Daoy (cell line): ENCODE results near the gene POLR3E. TPM values are rescaled to one million over a fixed set of nuclear protein-coding genes. Genes with fewer than 3 reads are reported as not detected.

ENCODE experiments used
- total RNA-seq: library from RNA; depleted of rRNA; stranded (reverse); fragments of >200 nt; shearing (Covaris generic); gene quantifications from 2 replicates; pipeline ENCODE4 v1.2.3, GENCODE V29; 2014; rRNA removed

Gene POLR3E
- total RNA-seq, 1 experiment from 2014 or later: 34.1 TPM

Other genes starting within 250 kb of the POLR3E start
- gene VWA3A, start 204.9 kb upstream of the POLR3E start, total RNA-seq: not detected in 2 replicates
- gene SDR42E2, start 134.9 kb upstream of the POLR3E start, total RNA-seq: not detected in 2 replicates
- gene EEF2K, start 91.1 kb upstream of the POLR3E start, total RNA-seq: 7.3 and 7.9 TPM in 2 replicates
- 17.1 and 22.9 TPM in 2 replicates for gene CDR2, start 77.2 kb downstream of the POLR3E start, total RNA-seq
- gene NPIPB5, start 213.5 kb downstream of the POLR3E start, total RNA-seq: 5.3 and 12.3 TPM in 2 replicates